Measurements from ENCODE around the gene LRIT3.

DNA sequence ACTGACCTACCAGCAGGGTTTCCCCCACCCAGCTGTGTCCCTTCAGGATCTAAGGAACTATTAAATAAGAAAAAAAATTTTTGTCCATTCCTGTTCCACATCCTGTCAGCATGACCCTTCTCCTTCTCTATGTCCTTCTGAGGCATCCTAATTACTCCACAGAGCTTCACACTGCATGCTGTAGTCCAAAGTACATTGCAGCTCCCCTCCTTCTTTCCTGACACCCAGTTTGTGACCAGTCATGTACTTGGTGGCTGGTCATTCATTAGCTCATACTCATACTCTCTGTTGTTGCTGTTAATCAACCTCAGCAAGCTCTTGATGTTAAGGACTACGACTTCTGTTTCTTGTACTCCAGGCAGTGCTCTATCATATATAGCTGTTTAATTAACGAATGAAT lies 62.3 kb downstream of the LRIT3 start:
- no peak for TF ChIP-seq RXRA (IDR thresholded peaks at IDR 0.05)
- TF ChIP-seq, protein P1, sequence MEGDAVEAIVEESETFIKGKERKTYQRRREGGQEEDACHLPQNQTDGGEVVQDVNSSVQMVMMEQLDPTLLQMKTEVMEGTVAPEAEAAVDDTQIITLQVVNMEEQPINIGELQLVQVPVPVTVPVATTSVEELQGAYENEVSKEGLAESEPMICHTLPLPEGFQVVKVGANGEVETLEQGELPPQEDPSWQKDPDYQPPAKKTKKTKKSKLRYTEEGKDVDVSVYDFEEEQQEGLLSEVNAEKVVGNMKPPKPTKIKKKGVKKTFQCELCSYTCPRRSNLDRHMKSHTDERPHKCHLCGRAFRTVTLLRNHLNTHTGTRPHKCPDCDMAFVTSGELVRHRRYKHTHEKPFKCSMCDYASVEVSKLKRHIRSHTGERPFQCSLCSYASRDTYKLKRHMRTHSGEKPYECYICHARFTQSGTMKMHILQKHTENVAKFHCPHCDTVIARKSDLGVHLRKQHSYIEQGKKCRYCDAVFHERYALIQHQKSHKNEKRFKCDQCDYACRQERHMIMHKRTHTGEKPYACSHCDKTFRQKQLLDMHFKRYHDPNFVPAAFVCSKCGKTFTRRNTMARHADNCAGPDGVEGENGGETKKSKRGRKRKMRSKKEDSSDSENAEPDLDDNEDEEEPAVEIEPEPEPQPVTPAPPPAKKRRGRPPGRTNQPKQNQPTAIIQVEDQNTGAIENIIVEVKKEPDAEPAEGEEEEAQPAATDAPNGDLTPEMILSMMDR (IDR thresholded peaks at IDR 0.05; ENCODE audit: low read depth, low read length, missing input control), result no peak
- no peak for TF ChIP-seq SP1 (IDR thresholded peaks at IDR 0.05)
- TF ChIP-seq JUND (IDR thresholded peaks at IDR 0.05), result no peak
- TF ChIP-seq EGR1 (IDR thresholded peaks at IDR 0.05; ENCODE audit: low read depth in 2 of 2), result no peak
- TF ChIP-seq GABPA (IDR thresholded peaks at IDR 0.05 in 1 of 2, conservative IDR thresholded peaks at IDR 0.05 in 1 of 2), result no peak
- TF ChIP-seq, protein P2, sequence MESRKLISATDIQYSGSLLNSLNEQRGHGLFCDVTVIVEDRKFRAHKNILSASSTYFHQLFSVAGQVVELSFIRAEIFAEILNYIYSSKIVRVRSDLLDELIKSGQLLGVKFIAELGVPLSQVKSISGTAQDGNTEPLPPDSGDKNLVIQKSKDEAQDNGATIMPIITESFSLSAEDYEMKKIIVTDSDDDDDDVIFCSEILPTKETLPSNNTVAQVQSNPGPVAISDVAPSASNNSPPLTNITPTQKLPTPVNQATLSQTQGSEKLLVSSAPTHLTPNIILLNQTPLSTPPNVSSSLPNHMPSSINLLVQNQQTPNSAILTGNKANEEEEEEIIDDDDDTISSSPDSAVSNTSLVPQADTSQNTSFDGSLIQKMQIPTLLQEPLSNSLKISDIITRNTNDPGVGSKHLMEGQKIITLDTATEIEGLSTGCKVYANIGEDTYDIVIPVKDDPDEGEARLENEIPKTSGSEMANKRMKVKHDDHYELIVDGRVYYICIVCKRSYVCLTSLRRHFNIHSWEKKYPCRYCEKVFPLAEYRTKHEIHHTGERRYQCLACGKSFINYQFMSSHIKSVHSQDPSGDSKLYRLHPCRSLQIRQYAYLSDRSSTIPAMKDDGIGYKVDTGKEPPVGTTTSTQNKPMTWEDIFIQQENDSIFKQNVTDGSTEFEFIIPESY (IDR thresholded peaks at IDR 0.05), result no peak
- TF ChIP-seq, protein P3, sequence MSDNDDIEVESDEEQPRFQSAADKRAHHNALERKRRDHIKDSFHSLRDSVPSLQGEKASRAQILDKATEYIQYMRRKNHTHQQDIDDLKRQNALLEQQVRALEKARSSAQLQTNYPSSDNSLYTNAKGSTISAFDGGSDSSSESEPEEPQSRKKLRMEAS (IDR thresholded peaks at IDR 0.05), result no peak
- TF ChIP-seq, protein P4, sequence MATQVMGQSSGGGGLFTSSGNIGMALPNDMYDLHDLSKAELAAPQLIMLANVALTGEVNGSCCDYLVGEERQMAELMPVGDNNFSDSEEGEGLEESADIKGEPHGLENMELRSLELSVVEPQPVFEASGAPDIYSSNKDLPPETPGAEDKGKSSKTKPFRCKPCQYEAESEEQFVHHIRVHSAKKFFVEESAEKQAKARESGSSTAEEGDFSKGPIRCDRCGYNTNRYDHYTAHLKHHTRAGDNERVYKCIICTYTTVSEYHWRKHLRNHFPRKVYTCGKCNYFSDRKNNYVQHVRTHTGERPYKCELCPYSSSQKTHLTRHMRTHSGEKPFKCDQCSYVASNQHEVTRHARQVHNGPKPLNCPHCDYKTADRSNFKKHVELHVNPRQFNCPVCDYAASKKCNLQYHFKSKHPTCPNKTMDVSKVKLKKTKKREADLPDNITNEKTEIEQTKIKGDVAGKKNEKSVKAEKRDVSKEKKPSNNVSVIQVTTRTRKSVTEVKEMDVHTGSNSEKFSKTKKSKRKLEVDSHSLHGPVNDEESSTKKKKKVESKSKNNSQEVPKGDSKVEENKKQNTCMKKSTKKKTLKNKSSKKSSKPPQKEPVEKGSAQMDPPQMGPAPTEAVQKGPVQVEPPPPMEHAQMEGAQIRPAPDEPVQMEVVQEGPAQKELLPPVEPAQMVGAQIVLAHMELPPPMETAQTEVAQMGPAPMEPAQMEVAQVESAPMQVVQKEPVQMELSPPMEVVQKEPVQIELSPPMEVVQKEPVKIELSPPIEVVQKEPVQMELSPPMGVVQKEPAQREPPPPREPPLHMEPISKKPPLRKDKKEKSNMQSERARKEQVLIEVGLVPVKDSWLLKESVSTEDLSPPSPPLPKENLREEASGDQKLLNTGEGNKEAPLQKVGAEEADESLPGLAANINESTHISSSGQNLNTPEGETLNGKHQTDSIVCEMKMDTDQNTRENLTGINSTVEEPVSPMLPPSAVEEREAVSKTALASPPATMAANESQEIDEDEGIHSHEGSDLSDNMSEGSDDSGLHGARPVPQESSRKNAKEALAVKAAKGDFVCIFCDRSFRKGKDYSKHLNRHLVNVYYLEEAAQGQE (IDR thresholded peaks at IDR 0.05), result no peak
- no peak for TF ChIP-seq RAD21 (IDR thresholded peaks at IDR 0.05)
- TF ChIP-seq, protein P5, sequence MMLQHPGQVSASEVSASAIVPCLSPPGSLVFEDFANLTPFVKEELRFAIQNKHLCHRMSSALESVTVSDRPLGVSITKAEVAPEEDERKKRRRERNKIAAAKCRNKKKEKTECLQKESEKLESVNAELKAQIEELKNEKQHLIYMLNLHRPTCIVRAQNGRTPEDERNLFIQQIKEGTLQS (IDR thresholded peaks at IDR 0.05), result no peak

All from liver (tissue), 3 donors.